K562 (cell line): ENCODE measurements around the gene EDARADD. TPM values are rescaled to one million over a fixed set of nuclear protein-coding genes. Genes with fewer than 3 reads are reported as not detected.

ENCODE experiments used
- ARID1B ChIP-seq: fragments of 450-650 bp; IDR thresholded peaks from 2 replicates; pipeline ENCODE4 v1.6.1; 2016; ENCODE audit warnings: antibody characterized with exemption, mild to moderate bottlenecking, inconsistent platforms
- BHLHE40 ChIP-seq: IDR thresholded peaks from 2 replicates; pipeline ENCODE4 v1.6.1; 2011; ENCODE audit warnings: low read length, improper control_type of control experiment
- BRD9 ChIP-seq: fragments of 450-650 bp; IDR thresholded peaks from 2 replicates; pipeline ENCODE4 v1.6.1; 2018; ENCODE audit warnings: low read depth; ENCODE audit not compliant: partially characterized antibody
- CEBPG ChIP-seq, 3 experiments: fragments of 200-800 bp in 1 of 3; sonication (Bioruptor generic) in 1 of 3; sonication (generic) in 1 of 3; formaldehyde crosslinking in 1 of 3; IDR thresholded peaks in 2 of 3; conservative IDR thresholded peaks in 1 of 3; 2 replicates each; pipeline versions ENCODE4 v1.6.1 to v1.8.0; 2016 to 2022; ENCODE audit warnings: missing compliant biosample characterization in 2 of 3, missing genetic modification characterization in 2 of 3, mild to moderate bottlenecking in 1 of 3, missing genetic modification reagents in 1 of 3
- CUX1 ChIP-seq: fragments of 200-800 bp; sonication (Bioruptor generic); IDR thresholded peaks from 2 replicates; pipeline ENCODE4 v1.6.1; 2016; ENCODE audit warnings: missing genetic modification characterization, missing compliant biosample characterization
- ERF ChIP-seq: fragments of 450-650 bp; formaldehyde crosslinking; IDR thresholded peaks from 2 replicates; pipeline ENCODE4 v1.4.0; 2020; ENCODE audit warnings: mild to moderate bottlenecking, mixed read lengths
- HDAC3 ChIP-seq: fragments of 450-650 bp; IDR thresholded peaks from 2 replicates; pipeline ENCODE4 v1.6.1; 2018; ENCODE audit warnings: borderline replicate concordance, mild to moderate bottlenecking, moderate library complexity; ENCODE audit not compliant: partially characterized antibody
- MAZ ChIP-seq, 2 experiments: fragments of 450-650 bp in 1 of 2; sonication (generic) in 1 of 2; formaldehyde crosslinking; IDR thresholded peaks in 1 of 2; conservative IDR thresholded peaks in 1 of 2; 2 replicates each; pipeline versions ENCODE4 v1.4.0 to v1.5.0; 2020; ENCODE audit warnings: mild to moderate bottlenecking in 1 of 2, missing genetic modification reagents in 1 of 2
- NCOA2 ChIP-seq, 2 experiments: fragments of 450-650 bp; IDR thresholded peaks; 2 replicates each; pipeline ENCODE4 v1.6.1; 2018; ENCODE audit warnings: mild to moderate bottlenecking in 2 of 2, moderate library complexity in 1 of 2; ENCODE audit not compliant: partially characterized antibody in 2 of 2
- NFXL1 ChIP-seq: fragments of 450-650 bp; formaldehyde crosslinking; IDR thresholded peaks from 2 replicates; pipeline ENCODE4 v1.4.0; 2021; ENCODE audit warnings: mild to moderate bottlenecking
- POLR2H ChIP-seq: IDR thresholded peaks from 2 replicates; pipeline ENCODE4 v1.6.1; 2016; ENCODE audit warnings: missing genetic modification characterization, low read depth, mild to moderate bottlenecking, control low read depth, missing compliant biosample characterization, moderate library complexity
- RFX1 ChIP-seq: fragments of 450-650 bp; IDR thresholded peaks from 2 replicates; pipeline ENCODE4 v1.6.1; 2016; ENCODE audit warnings: mild to moderate bottlenecking, moderate library complexity
- SAFB ChIP-seq: fragments of 200-400 bp; formaldehyde crosslinking; IDR thresholded peaks from 2 replicates; pipeline ENCODE4 v1.6.1; 2017; ENCODE audit warnings: low read depth, low read length, borderline replicate concordance
- SFPQ ChIP-seq: fragments of 200-400 bp; formaldehyde crosslinking; IDR thresholded peaks from 2 replicates; pipeline ENCODE4 v1.6.1; 2017; ENCODE audit warnings: mild to moderate bottlenecking, low read depth, low read length, moderate library complexity
- SLC30A9 ChIP-seq: fragments of 250-450 bp; sonication (Bioruptor Pico); IDR thresholded peaks from 2 replicates; pipeline ENCODE4 v1.8.0; 2022; ENCODE audit warnings: mild to moderate bottlenecking, moderate library complexity
- ZBTB12 ChIP-seq: fragments of 250-450 bp; sonication (Bioruptor Pico); IDR thresholded peaks from 2 replicates; pipeline ENCODE4 v1.4.0; 2020
- ZKSCAN3 ChIP-seq: fragments of 250-450 bp; sonication (Bioruptor Pico); IDR thresholded peaks from 2 replicates; pipeline ENCODE4 v1.4.0; 2020
- ZNF699 ChIP-seq: fragments of 250-450 bp; sonication (Bioruptor Pico); IDR thresholded peaks from 2 replicates; pipeline ENCODE4 v1.8.0; 2021; ENCODE audit warnings: mild to moderate bottlenecking, moderate library complexity; ENCODE audit not compliant: insufficient replicate concordance
- polyA plus RNA-seq, 8 experiments: library from polyadenylated mRNA; depleted of rRNA in 4 of 8; stranded (reverse) in 5 of 8; unstranded in 3 of 8; fragments of >200 nt; fragmentation: Nextera tagmentation in 2 of 8; fragmentation: Illumina TruSeq in 1 of 8; extraction: Ambion mirVana in 2 of 8; extraction: Trizol in 1 of 8; gene quantifications; 2 replicates each; pipeline versions ENCODE4 v1.2.1 to v1.2.3, GENCODE V29; 2011 to 2014; ENCODE audit warnings: inconsistent platforms in 1 of 8, missing spikeins in 1 of 8
- total RNA-seq, 7 experiments: library from RNA; depleted of rRNA in 6 of 7; stranded (reverse); fragments of >200 nt in 6 of 7; fragmentation: Illumina TruSeq in 2 of 7; extraction: Trizol in 2 of 7; gene quantifications; 2 replicates each; pipeline versions ENCODE4 v1.2.1 to v1.2.3, GENCODE V29; 2011 to 2021; ENCODE audit warnings: low replicate concordance in 1 of 7

EDARADD gene
- total and polyA plus RNA-seq, 9 of the 15 experiments (the other 6 are each of a cell fraction or from before 2014, with no cell fraction given) = 0.46 to 32.4 (median 20.6) TPM

GRCh38 chr1:236393681-236394481 is at the start of gene EDARADD (continued):
- TF ChIP-seq SFPQ (no peak), SAFB (no peak), ERF (CRISPR knock-in tag) (no peak), CUX1 (CRISPR knock-in tag) (no peak), HDAC3 (no peak), ZBTB12 (CRISPR knock-in tag) (no peak), MAZ (CRISPR knock-in tag; conservative IDR thresholded peaks at IDR 0.05 in 1 of 2, IDR thresholded peaks at IDR 0.05 in 1 of 2) (no peak), ZNF699 (CRISPR knock-in tag) (no peak), BRD9 (peak; percentile 19), ZKSCAN3 (CRISPR knock-in tag) (no peak), BHLHE40 (no peak), NCOA2 (IDR thresholded peaks at IDR 0.05; ENCODE audit: partially characterized antibody in 2 of 2) (no peak), SLC30A9 (CRISPR knock-in tag) (no peak), RFX1 (no peak), POLR2H (peak; percentile 30), ARID1B (no peak), CEBPG (CRISPR knock-in tag; IDR thresholded peaks at IDR 0.05) (no peak), CEBPG (tag; conservative IDR thresholded peaks at IDR 0.05 in 1 of 2, IDR thresholded peaks at IDR 0.05 in 1 of 2) (no peak), NFXL1 (no peak)
